Activated T-helper 1 cell treated with anti-CD3 and anti-CD28 coated beads, Interleukin-12 subunit alpha, Interleukin-12 subunit beta, Interleukin-2, Interleukin-4 antibody, amounts not matched to agents 30 ng/mL and 10 ng/mL and 1 ng/mL, durations not matched to agents 14 hours and 24 hours and 36 hours (primary cell): Measurements from ENCODE around the gene TRRAP. TPM values are rescaled to one million over a fixed set of nuclear protein-coding genes. Genes with fewer than 3 reads are reported as not detected.
"Not testable (repeated sequence)": the region's sequence is repeated elsewhere in the genome, so short reads cannot be mapped to it uniquely, and the experiment has no call there.

Experiments
- DNase-seq: peaks from one replicate; pipeline ENCODE4 v3.0.0; 2021; ENCODE audit warnings: low spot score
- H3K27ac Mint-ChIP-seq: one replicate; pipeline ENCODE4 v1.8.0; 2021; ENCODE audit warnings: mild to moderate bottlenecking, mixed read lengths
- H3K27me3 Mint-ChIP-seq: one replicate; pipeline ENCODE4 v1.8.0; 2022; ENCODE audit warnings: mild to moderate bottlenecking, moderate library complexity, mixed read lengths; ENCODE audit not compliant: insufficient read depth
- H3K36me3 Mint-ChIP-seq: one replicate; pipeline ENCODE4 v1.8.0; 2021; ENCODE audit warnings: low read depth, mixed read lengths
- H3K4me1 Mint-ChIP-seq: one replicate; pipeline ENCODE4 v1.8.0; 2021; ENCODE audit warnings: low read depth, mixed read lengths
- H3K4me3 Mint-ChIP-seq: one replicate; pipeline ENCODE4 v1.8.0; 2021; ENCODE audit warnings: mild to moderate bottlenecking, moderate library complexity, mixed read lengths
- H3K9me3 Mint-ChIP-seq: one replicate; pipeline ENCODE4 v1.8.0; 2021; ENCODE audit warnings: mixed read lengths
- intact Hi-C: fragments of 100-400 bp; cut with micrococcal nuclease; formaldehyde crosslinking; loops from one replicate; pipeline ENCODE4 v1.15.1; 2024
- total RNA-seq: library from RNA; stranded (reverse); gene quantifications from 2 replicates; pipeline ENCODE4 v1.2.3, GENCODE V29; 2022

TRRAP gene
- total RNA-seq, 1 donor from 2014 or later = 66.9 TPM

GRCh38 chr7:98870121-98870651 lies 8.1 kb upstream of the TRRAP start:
- Mint-ChIP-seq H3K4me1 (no peaks in the 10 kb centered on the region), H3K4me3 (peak overlapping the region; percentile 80), H3K36me3 (no peaks in the 10 kb centered on the region), H3K27ac (no peak overlapping the region), H3K27me3 (peaks cover 37% of the 10 kb centered on the region), H3K9me3 (no peaks in the 10 kb centered on the region)
- peak; percentile 48 for DNase-seq
- intact Hi-C loops = loop anchor here (1.0 to 10.0 kb wide), 3 partner anchors 8 to 995 kb away; partner anchors contain the start of genes ASNS, BRI3 and TRRAP

GRCh38 chr7:98870807-98871491 lies 7.4 kb upstream of the TRRAP start:
- intact Hi-C loops = loop anchor here (1.0 to 10.0 kb wide), 3 partner anchors 7 to 996 kb away; partner anchors contain the start of genes ASNS, BRI3 and TRRAP
- Mint-ChIP-seq H3K36me3 (no peaks in the 10 kb centered on the region), H3K4me1 (no peaks in the 10 kb centered on the region), H3K27me3 (peaks cover 39% of the 10 kb centered on the region), H3K27ac (no peak overlapping the region), H3K9me3 (no peaks in the 10 kb centered on the region), H3K4me3 (peak overlapping the region; percentile 80)
- no peak for DNase-seq

GRCh38 chr7:98872328-98872924 lies 5.9 kb upstream of the TRRAP start:
- intact Hi-C loops = loop anchor here (1.0 to 10.0 kb wide), 2 partner anchors 41 to 998 kb away; partner anchors contain the start of gene ASNS
- Mint-ChIP-seq H3K27me3 (peaks cover 30% of the 10 kb centered on the region), H3K9me3 (no peaks in the 10 kb centered on the region), H3K4me1 (no peaks in the 10 kb centered on the region), H3K4me3 (no peak overlapping the region), H3K27ac (no peak overlapping the region), H3K36me3 (no peaks in the 10 kb centered on the region)
- no peak for DNase-seq

- H3K4me1 Mint-ChIP-seq, H3K4me3 Mint-ChIP-seq, H3K27ac Mint-ChIP-seq, DNase-seq, H3K9me3 Mint-ChIP-seq, H3K36me3 Mint-ChIP-seq: not testable (repeated sequence)
- intact Hi-C loops = loop anchor here (10.0 kb wide), 1 partner anchor 999 kb away; the partner anchor contains the start of gene ASNS
- peaks cover 22% of the 10 kb centered on the region for H3K27me3 Mint-ChIP-seq
Observed at GRCh38 chr7:98873610-98874009, 4.7 kb upstream of the TRRAP start.

GRCh38 chr7:98874942-98875341 lies 3.4 kb upstream of the TRRAP start:
- no peaks in the 10 kb centered on the region for H3K36me3 Mint-ChIP-seq
- no peak overlapping the region for H3K27ac Mint-ChIP-seq
- H3K4me1 Mint-ChIP-seq = no peaks in the 10 kb centered on the region
- no peak for DNase-seq
- H3K27me3 Mint-ChIP-seq = peaks cover 19% of the 10 kb centered on the region
- intact Hi-C loops = loop anchor here (5.0 to 10.0 kb wide), 3 partner anchors 452 to 1000 kb away; partner anchors contain the start of genes ARPC1A, ASNS and LMTK2
- no peak overlapping the region for H3K4me3 Mint-ChIP-seq
- no peaks in the 10 kb centered on the region for H3K9me3 Mint-ChIP-seq

DNA sequence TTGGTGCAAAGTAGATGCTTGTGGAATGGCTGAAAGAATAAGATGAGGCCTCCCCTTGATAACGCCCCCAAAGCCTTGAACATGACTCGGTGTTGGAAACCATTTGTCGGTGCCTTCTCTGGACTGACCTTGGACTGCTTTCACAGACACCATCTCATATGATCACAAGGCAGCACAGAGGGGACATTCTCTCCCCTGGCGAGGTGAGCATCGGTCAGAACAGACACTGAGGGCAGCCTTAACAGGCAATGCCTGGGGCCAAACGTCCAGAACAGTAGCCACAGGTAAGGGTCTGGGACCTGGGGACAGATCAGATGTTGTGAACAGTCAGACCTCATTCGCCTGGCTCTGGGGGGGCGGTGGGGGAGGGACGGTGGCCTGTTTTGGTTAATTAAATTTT lies 2.8 kb upstream of the TRRAP start:
- no peaks in the 10 kb centered on the region for H3K9me3 Mint-ChIP-seq

DNA sequence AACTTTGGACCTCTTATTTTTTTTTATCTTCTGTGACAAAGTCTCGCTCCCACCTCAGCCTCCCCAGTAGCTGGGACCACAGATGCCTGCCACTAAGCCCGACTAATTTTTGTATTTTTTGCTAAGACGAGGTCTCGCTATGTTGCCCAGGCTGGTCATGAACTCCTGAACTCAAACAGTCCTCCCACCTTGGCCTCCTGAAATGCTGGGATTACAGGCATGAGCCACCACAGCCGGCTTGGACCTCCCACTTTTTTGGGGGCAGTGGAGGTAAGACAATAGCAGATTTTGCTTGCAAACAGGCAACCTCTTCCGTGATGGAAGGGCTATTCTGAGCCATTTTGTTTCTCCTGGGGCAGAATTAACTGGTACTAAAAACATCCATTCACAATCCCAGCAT lies 1.2 kb upstream of the TRRAP start:
- intact Hi-C loops = loop anchor here (5.0 to 10.0 kb wide), 3 partner anchors 450 to 1002 kb away; partner anchors contain the start of genes ARPC1A, ASNS and LMTK2
- Mint-ChIP-seq H3K9me3 (no peaks in the 10 kb centered on the region), H3K27ac (peak overlapping the region; percentile 55), H3K36me3 (peaks cover 12% of the 10 kb centered on the region), H3K4me1 (peaks cover 13% of the 10 kb centered on the region), H3K4me3 (peak overlapping the region; percentile 79), H3K27me3 (peaks cover 10% of the 10 kb centered on the region)
- DNase-seq = no peak

More for the DNA sequence above, 2.8 kb upstream of the TRRAP start:
- no peak for DNase-seq
- peaks cover 16% of the 10 kb centered on the region for H3K27me3 Mint-ChIP-seq
- peaks cover 2% of the 10 kb centered on the region for H3K36me3 Mint-ChIP-seq
- no peak overlapping the region for H3K27ac Mint-ChIP-seq
- H3K4me3 Mint-ChIP-seq = no peak overlapping the region
- peaks cover 4% of the 10 kb centered on the region for H3K4me1 Mint-ChIP-seq
- intact Hi-C loops = loop anchor here (5.0 to 10.0 kb wide), 3 partner anchors 452 to 1001 kb away; partner anchors contain the start of genes ARPC1A, ASNS and LMTK2

- peak overlapping the region; percentile 55 for H3K27ac Mint-ChIP-seq
- intact Hi-C loops = loop anchor here (1.0 to 10.0 kb wide), 8 partner anchors 8 to 1003 kb away; partner anchors contain the start of genes ARPC1A, ASNS, BRI3 and LMTK2
- H3K36me3 Mint-ChIP-seq = peaks cover 18% of the 10 kb centered on the region
- peak overlapping the region; percentile 79 for H3K4me3 Mint-ChIP-seq
- peaks cover 10% of the 10 kb centered on the region for H3K27me3 Mint-ChIP-seq
- no peak for DNase-seq
- H3K4me1 Mint-ChIP-seq = peaks cover 13% of the 10 kb centered on the region
- H3K9me3 Mint-ChIP-seq = no peaks in the 10 kb centered on the region
Observed at GRCh38 chr7:98877692-98878364, 504 bp upstream of the TRRAP start.

DNA sequence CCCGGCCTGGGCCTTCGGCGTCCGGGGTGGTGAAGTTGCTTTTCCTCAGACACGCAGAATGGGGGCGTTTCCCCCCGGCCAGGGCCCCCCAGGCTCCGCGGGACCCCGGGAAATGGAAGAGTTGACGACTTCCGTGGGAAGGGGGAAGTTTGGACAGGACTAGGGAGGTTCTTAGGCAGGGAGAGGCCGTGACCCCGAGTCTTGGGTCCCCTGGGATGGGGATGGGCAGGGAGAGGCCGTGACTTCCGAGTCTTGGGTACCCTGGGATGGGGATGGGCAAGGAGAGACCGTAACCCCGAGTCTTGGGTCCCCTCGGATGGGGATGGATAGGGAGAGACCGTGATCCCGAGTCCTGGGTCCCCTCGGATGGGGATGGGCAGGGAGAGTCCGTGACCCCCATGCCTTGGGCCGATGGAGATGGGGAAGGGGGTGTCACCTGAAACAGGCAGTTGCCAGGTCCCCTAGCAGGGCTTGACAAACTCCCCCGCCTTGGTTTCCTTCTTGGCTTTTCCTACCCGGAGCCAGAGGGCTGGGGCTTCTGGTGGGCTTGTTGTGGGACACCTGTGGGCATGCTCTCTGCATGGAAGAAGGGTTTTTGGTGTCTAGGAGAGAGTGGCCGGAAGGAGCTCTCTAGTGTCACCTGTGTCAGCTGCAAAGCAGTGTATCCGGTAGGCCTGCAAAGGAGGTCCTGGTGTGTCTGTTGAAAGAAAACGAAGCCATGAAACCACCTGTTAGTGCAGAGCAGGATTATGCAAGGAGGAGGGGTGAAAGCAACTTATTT lies 1.1 kb downstream of the TRRAP start:
- Mint-ChIP-seq H3K9me3 (no peaks in the 10 kb centered on the region), H3K4me1 (peaks cover 13% of the 10 kb centered on the region), H3K36me3 (peaks cover 30% of the 10 kb centered on the region), H3K27me3 (peaks cover 7% of the 10 kb centered on the region), H3K27ac (peak overlapping the region; percentile 92), H3K4me3 (peak overlapping the region; percentile 95)
- intact Hi-C loops = loop anchor here (2.0 to 10.0 kb wide), 7 partner anchors 265 to 1005 kb away; partner anchors contain the start of genes ARPC1A, ASNS, BRI3 and LMTK2
- DNase-seq = peak; percentile 65

DNA sequence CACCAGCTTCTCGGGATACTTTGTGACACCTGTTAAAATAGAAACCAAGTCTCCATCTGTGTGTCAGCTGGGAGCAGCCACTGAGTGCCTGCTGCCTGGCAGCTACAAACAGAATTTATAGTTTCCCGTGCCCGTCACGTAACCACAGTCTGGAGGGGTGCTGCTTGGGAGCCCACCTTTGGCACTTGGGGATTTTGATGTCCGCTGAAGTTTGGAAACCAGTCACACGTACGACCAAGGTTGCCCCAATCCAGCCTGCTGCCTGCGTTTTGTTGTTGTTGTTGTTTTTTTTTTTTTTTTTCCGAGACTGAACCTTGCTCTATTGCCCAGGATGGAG lies 1.6 kb downstream of the TRRAP start:
- Mint-ChIP-seq H3K27me3 (peaks cover 4% of the 10 kb centered on the region), H3K36me3 (peaks cover 31% of the 10 kb centered on the region), H3K4me3 (peak overlapping the region; percentile 95), H3K9me3 (no peaks in the 10 kb centered on the region), H3K27ac (peak overlapping the region; percentile 92), H3K4me1 (peaks cover 13% of the 10 kb centered on the region)
- intact Hi-C loops = loop anchor here (2.0 to 10.0 kb wide), 7 partner anchors 265 to 1005 kb away; partner anchors contain the start of genes ARPC1A, ASNS, BRI3 and LMTK2
- DNase-seq = no peak

- Mint-ChIP-seq H3K9me3 (no peaks in the 10 kb centered on the region), H3K27ac (no peak overlapping the region), H3K4me1 (peaks cover 13% of the 10 kb centered on the region), H3K27me3 (no peaks in the 10 kb centered on the region), H3K36me3 (peaks cover 31% of the 10 kb centered on the region), H3K4me3 (peak overlapping the region; percentile 95)
- intact Hi-C loops = no loop called here
- no peak for DNase-seq
Observed at GRCh38 chr7:98880485-98880884, 2.2 kb downstream of the TRRAP start.
